Measurements from ENCODE around the gene DSCAML1.

Gene DSCAML1

DNA sequence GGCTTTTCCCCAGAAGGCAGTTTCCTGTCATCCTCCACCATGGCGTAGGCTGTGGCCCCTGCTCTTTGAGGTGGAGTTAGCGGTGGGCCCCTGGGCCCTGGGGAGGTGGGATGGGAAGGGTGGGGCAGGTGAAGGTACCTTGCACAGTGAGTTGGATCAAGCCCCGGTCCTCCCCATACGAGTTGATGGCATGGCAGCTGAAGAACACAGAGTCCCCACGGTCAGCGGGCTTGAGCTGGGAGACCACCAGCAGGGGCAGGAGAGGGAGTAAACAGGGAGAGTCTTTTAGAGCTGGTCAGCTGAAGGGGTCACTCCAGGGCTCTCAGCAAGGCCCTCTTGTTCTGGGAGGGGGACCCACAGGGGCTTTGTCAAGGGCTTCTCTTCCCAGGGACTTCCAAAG, 316.0 kb downstream of the DSCAML1 start:
- DNase-seq (ENCODE audit: extremely low read depth in 1 of 2, low read depth in 1 of 2), result no peak

DNA sequence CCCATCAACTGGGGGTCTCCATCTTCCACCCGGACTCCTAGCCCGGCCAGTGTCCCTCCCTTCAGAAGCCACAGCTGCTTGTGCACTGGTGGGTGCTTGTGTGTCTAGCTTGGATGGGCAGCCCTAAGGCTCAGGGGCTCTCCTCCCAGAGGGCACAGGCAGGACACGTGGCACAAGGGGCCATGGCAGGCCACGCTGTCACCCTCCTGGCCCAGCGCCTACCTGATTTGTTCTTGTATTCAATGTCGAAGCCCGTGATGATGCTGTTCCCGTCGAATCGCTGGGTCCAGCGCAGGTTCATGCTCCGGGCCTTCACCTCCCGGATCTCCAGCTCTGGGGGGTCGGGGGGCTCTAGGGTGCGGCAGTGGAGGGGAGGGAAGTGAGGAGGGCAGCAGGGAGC, 316.8 kb downstream of the DSCAML1 start:
- DNase-seq (ENCODE audit: extremely low read depth in 1 of 2, low read depth in 1 of 2), result no peak

DNA sequence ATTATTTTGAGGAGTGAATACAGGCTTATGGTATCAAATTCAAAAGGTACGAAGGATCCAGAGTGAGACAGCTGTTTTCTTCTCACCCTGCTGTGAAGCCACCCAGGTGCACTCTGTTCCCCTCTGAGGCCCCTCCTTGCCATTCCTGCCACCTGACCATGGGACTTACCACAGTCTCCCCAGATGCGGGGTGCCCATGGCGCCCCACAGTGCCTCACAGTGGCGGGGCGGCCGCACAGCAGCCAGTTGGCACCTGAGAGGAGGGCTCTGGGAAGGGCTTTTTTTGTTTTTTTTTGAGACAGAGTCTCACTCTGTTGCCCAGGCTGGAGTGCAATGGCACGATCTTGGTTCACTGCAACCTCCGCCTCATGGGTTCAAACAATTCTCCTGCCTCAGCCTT, 317.6 kb downstream of the DSCAML1 start:
- DNase-seq (ENCODE audit: extremely low read depth in 1 of 2, low read depth in 1 of 2), result no peak

DNA sequence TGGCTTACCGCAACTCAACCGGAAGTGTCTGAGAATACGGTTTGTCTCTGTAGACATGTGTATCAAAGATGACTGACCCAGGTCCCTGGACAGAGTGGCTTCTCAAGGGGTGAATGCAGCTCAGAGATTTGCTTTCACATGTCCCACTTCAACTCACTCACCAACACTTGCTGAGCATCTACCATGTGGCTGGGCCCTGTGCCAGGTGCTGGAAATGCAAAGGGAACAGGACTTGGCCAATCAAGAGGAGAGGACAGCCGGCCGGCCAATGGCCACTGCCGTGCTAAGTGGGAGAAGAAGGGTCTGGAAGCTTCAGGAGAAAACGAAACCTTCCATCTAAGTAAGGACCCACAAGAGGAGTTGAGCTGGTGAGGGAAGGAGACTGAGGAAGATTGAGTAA, 318.1 kb downstream of the DSCAML1 start:
- DNase-seq (ENCODE audit: extremely low read depth in 1 of 2, low read depth in 1 of 2), result no peak

DNA sequence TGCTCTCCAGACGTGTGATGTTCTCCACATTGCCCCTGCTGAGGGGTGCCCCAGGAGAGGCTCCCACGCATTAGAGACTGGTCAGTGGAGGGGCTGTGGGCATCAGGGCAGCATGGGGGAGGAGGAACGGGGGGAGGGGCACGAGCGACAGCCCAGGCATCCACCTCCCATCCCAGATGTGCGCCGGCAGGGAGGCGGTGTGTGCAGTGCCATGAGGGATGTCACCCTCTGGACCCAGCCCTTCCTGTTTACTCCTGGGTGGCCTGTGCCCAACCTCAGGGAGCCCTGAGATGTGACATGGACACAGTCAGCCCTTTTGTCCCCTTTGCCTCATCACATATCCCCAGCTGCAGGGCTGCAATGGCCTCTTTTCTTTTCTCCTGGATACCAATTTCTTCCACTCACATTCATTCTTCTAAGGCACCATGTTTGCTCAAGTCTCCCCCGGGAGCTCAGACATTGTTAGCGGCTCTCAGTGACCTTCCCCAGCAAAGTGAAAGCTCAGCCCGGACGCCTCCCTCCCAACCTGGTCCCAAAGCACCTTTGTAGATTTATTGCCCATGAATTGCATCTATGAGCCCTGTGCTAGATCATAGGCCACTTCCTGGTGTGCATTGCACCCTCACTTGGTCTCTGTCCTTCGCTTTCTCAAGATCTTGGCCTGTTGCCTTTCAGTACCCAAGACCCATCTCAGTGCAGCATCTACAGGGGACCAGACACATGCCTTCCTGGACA, 318.7 kb downstream of the DSCAML1 start:
- no peak for DNase-seq (ENCODE audit: extremely low read depth in 1 of 2, low read depth in 1 of 2)

DNA sequence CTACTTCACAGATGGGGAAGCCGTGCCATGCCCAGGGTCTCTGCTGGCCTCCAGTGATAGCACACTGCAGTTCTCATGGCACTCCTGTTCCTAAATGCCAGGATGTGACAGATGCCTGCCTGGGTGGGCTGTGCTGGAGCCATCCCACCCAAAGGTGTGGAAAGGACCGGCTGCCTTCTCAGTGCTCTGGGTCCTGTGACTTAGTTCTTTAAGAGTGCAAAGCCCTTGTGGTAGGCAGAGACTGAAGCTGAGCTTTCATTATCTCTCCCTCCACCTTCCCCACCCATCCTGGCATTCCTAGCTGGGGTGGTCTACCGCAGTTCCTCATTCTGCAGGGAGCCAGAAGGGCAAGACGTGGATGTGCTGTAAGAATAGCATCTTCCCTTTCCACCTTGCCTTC, 319.3 kb downstream of the DSCAML1 start:
- DNase-seq (ENCODE audit: extremely low read depth in 1 of 2, low read depth in 1 of 2), result no peak

DNA sequence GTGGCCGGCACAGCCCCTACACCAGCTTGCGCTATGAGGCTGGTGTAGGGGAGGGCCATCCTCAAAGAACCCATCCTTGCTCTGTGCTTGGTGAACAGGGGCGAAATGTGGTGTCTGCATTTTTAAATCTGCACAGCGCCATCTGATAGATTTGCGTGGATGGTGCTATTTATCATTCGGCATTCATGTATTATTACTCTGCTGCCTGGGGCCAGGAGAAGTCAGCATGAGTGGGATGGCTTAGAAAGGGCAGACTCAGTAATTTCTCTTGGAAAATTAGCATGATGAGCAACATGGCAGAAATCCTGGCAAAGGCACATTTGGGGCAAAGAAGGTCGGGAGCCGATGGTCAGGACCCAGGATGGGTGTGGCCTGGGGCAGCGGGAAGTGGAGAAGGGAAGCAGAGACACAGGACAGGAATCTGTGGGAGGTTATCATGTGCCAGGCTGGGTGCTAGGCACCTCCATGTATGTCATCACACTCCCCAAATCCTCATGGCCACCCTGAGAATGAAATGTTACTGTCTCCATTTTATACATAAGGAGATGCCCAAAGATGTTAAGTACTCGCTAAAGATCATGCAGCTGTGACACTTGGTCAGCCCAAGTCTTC, 320.4 kb downstream of the DSCAML1 start:
- DNase-seq (ENCODE audit: extremely low read depth in 1 of 2, low read depth in 1 of 2), result no peak

DNA sequence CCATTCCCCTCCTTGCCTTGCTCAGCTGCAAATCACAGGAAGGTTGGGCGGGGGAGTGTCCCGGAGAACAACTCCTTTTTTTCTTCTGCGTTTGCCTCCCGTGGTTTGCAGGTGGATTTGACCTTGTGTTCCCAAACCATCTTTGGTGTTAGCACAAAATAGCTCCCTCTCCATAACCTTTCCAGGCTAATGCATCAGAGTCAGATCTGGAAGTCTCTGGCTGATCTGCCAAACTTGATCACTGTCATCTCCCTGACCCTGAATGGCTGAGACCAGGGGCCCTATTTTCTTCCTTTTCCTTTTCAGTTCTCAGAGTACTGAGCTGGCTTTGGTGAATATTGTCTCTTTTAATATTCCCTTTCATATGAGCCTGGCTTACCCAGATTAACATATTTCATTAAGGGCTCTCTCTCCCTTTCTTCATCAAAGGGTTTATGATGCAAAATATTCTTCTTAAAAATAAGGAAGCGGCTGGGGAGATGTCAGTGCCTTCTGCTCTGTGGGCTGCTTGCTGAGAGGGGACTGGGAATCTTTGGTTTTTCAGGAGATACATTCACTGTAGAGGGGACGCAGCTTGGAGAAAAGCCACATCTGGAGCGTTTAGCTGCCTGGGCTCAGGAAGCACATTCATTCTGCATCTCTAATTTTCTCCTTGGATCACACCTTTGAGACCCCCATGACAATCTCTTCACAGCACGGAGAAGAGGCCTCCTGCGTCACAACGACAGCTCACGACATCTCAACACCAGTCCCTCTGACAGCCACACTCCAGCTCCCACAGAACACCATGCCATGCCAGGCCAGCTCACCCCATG, 321.1 kb downstream of the DSCAML1 start:
- no peak for DNase-seq (ENCODE audit: extremely low read depth in 1 of 2, low read depth in 1 of 2)

DNA sequence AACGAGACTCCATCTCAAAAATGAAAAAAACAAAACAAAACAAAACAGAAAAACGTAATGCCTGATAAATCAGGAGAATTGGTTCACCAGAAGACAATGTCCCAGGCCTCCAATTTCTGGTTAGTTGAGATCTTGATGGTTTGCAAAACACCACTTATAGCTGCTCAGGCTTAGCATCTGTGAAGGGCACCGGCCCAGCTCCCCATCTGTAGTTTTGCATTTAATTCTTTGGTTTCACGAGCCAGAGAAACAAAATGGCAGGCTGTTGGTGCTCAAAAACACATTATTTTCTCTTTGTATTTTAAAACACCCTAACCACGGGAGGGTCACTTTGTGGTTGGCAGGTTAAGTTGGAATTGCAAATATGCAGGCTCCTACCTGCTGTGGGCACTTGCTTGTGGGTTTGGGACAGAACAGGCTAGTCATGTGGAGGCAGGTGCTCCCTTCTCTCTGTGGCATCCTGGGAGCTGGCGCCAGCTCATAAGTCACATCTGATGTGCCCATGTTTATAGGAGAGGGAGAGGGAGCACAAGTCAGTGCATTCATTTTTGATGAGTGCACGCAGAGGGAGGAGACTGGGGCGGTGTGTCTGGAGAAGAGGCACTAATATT, 323.4 kb downstream of the DSCAML1 start:
- no peak for DNase-seq (ENCODE audit: extremely low read depth in 1 of 2, low read depth in 1 of 2)

DNA sequence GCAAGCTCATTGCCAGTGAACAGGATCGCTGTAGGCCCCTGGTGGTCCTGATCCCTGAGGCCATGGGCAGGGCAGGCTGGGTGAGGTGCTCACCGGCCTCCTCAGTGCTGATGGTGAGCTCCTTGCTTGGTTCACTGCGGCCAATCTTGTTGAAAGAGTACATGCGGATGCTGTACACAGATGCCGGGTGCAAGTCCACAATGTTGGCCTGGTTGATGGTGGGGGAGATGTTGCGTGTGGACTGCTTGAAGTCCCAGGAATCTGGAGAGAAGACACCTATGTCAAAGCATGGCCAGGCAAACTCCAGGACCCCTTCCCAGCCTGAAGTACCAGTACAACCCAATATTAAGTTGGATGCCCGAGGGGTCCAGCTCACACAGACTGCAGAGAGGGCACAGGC, 325.2 kb downstream of the DSCAML1 start:
- DNase-seq (ENCODE audit: extremely low read depth in 1 of 2, low read depth in 1 of 2), result no peak

DNA sequence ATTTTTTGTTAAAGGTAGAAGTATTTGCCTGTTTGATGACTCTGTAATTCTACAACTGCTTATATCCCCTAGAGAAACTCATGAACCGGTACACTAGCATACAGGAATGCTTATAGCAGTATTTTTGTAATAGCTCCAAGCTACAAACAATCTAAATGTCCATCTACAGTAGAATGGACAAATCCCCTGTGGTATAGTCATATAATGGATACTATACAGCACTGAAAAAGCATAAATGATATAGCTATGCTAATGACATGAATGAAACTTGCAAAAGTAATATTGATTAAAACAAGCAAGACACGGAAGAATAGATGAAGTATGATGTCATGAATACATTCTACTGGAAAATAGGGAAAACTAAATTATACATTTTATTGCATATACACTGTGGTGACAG, 326.4 kb downstream of the DSCAML1 start:
- DNase-seq (ENCODE audit: extremely low read depth in 1 of 2, low read depth in 1 of 2), result no peak

DNA sequence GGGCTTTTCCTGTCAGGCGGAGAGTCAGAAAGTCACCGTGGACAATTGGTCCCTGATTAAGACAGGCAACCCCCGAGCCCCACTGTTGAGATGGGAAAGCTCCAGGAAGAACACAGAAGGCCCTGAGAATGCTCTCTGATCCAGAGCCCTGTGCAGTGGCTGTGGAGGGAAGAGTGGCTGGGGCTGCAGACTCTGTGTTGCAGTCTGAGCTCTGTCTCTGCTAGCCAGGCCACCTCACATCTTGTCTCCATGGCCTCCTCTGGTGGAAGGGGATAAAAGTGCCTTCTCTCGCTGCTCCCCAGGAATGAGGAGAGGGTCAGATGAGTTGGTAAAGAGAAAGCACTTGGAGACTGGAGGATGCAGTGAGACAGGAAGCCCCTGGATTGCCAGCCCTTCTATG, 328.1 kb downstream of the DSCAML1 start:
- DNase-seq (ENCODE audit: extremely low read depth in 1 of 2, low read depth in 1 of 2), result no peak

DNA sequence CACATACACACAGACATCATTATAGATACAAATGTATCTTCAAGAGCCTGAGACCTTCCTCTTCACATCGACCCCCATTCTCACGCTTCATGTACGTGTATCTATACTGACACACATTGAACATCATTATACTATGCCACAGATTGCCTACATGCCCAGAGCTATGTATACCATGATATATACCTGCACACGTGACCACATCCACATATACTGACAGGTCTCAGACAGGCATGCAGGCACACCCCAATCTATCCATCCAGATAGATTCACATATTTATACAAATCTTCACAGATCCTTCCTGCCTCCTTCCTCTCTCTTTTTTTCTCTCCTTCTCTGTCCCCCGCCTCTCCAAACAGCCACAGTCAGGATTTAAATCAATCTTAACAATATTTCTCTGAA, 329.2 kb downstream of the DSCAML1 start:
- DNase-seq (ENCODE audit: extremely low read depth in 1 of 2, low read depth in 1 of 2), result no peak

DNA sequence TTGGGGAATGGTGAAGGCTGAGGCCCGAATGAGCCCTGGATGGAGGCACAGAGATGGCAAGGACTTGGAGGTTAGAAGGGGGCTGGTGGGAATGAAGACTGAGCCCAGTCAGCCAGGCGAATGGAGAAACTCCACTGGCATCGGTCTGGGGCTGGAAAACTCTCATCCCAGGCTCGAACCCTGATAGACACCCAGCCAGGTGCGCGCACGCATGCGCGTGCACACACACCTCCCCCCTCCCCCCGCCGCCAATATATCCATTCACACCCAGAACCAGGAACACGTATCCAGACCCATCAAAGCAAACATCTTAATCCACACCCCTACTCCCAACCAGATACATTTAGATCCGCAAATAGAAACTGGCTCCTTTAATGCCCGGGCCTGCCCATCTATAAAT, 330.1 kb downstream of the DSCAML1 start:
- DNase-seq (ENCODE audit: extremely low read depth in 1 of 2, low read depth in 1 of 2), result no peak

DNA sequence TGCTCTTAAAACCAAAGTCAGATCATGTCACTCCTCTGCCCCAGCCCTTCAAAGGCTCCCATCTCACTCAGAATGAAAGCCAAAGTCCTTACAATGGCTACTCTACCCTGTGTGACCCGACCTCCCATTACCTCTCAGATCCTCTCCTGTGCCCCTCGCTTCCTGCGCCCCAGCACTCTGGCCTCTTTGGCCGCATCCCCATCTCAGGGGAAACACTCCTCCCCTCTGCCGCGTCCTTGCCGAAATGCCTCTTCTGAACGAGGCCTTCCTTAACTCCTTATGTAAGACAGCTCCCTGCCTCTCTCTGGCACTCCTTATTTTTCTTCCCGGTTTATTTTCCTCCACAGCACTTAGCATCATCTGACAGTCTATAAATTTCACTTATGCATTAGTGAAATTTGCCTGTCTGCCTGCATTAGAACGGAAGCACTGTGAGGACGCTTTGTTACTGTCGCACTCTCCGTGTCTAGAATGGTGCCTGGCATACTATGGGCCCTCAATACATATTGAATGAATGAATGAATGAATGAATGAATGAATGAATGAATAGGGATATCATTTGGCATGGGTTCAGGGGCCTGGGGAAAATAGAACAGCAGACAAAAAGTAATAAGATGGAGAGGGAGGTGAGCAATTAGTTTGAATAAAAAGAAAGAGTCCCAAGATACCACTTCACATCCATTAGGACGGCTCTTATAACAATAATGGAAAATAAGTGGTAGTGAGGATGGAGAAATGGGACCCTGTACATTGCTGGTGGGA, 331.6 kb downstream of the DSCAML1 start:
- no peak for DNase-seq (ENCODE audit: extremely low read depth in 1 of 2, low read depth in 1 of 2)

DNA sequence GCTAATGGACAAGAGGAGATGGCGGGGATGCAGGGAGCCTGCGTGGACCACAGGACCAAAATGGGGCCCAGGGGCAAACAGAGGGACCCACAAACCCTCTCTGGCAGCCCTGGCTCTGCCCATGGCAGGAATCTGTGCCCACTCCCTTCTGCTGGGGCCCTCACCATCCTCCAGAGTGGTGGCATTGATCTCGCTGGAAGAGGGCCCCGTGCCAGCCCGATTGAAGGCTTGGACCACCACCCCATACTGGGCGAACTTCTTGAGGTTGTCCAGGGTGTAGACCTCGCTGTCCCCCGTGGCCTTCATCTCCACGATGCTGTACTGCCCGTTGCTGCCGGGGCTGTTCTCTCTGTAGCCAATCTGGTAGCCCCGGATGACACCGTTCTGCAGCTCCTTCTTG, 332.2 kb downstream of the DSCAML1 start:
- no peak for DNase-seq (ENCODE audit: extremely low read depth in 1 of 2, low read depth in 1 of 2)

DNA sequence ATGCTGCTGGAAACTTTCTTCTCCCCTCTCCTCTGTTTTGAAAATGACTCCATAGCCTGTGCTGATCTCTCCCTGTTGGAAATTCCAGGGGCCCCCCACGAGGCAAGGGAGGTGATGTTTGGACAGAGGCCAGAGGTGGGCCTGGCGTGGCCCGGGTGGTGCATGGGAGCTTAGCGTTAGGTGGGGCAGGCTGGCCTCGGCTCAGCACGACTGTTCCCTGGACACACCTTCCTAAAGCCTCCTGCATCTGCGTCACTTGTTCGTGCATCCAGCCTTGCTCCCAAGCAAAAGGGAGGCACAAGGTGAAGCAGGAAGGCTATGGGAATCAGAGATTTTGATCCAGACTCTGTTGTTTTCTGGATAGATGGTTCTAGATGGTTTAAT, 334.2 kb downstream of the DSCAML1 start:
- no peak for DNase-seq (ENCODE audit: extremely low read depth in 1 of 2, low read depth in 1 of 2)

DNA sequence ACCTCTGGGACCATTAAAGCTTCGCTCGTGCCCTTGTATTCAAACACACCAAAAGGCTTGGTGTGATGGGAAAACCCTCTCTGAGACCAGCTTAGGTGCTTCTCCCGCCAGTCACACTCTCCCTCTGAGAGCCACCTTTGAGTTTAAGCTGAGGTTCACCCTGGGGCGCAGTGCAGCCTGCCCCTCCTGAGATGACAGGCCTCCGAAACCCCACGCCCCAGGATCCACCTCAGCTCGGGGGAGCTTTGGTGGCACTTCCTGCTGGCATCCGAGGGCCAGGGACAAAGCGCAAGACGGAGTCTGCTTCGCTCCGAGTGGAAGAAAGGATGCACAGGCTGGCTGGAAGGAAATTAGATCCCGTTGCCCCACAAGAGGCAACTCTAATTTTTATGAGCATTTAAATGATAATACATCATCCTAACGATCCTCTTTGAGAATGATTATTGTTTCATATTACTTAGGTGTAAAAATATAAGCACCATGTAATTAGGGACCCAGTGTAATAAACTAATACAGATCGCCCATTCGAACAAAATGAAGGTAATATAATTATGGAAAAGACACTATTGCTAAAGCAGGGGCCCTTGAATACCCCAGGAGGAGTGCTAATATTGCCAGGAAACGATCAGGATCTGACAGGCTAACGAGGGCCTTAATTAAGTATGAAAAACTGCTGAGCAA, 334.7 kb downstream of the DSCAML1 start:
- DNase-seq (ENCODE audit: extremely low read depth in 1 of 2, low read depth in 1 of 2), result no peak

DNA sequence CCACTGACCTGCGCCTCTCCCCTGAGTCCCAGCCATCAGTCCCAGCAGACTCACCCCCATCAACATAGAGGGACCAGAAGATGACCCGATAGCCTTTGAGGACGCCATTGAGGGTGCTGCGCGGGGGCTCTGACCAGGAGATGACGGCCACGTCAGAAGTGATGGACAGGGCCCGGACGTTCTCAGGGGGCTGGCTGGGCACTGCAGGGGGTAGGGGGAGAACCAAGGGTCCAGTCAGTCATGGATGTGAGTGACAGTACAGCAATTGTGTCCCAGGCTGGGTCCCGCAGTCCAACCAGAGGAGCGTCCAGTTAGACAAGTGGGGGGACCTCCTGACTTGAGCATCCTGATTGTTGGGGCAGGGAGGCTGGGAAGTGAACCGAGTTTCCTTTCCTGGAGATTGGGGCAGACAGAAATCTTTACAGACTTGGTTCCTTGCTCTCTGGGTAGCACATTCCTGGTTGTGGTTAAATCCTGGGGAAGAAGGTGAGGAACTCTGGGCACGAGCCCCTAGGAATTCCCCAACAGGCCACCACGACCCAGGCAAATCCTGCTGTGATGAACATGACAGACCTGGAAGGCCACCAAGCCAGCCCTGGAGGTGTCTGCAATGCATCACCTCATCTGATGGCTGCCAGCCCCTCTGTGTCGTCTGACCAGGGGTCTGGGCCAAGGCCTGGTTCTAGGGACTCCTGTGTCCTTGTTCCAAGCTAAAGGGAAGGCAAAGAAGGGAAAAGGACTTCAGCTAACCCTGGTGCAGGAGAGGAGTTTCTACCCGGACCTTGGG, 335.4 kb downstream of the DSCAML1 start:
- DNase-seq (ENCODE audit: extremely low read depth in 1 of 2, low read depth in 1 of 2), result no peak

DNA sequence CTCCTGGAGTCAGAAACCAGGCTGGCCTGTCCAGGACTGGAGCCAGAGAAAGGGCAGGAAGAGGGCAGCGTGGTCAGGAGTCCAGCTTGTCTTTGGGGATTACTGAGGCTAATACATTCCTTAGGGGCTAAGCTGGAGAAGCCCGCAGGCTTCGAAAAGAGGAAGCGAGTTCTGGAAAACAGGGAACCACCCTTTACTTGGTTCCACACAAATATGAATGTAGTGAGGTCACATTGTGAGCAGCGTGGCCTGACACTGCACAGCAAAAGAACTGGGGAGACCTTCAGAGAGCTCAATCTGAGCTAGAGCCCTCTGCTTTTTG, 337.1 kb downstream of the DSCAML1 start:
- DNase-seq (ENCODE audit: extremely low read depth in 1 of 2, low read depth in 1 of 2), result no peak
